SK-N-SH treated with all-trans-retinoic acid at 6 μM for 48 hours (cell line): ENCODE measurements around the gene SEMA3F.

Source experiments
- ATAC-seq: fragments of 200-7000 bp; cut with Tn5 transposase; 3 replicates; pipeline ENCODE4 v1.9.1; 2020; ENCODE audit warnings: mild to moderate bottlenecking, moderate library complexity
- ARNTL ChIP-seq: fragments of 450-650 bp; formaldehyde crosslinking; IDR thresholded peaks from 2 replicates; pipeline ENCODE4 v1.5.0; 2020; ENCODE audit warnings: low read depth, mild to moderate bottlenecking, moderate library complexity, borderline replicate concordance
- CSDC2 ChIP-seq: fragments of 250-450 bp; sonication (Bioruptor Pico); IDR thresholded peaks from 2 replicates; pipeline ENCODE4 v1.5.0; 2020; ENCODE audit warnings: mild to moderate bottlenecking, moderate library complexity
- ISL1 ChIP-seq: fragments of 250-450 bp; sonication (Bioruptor Pico); IDR thresholded peaks from 2 replicates; pipeline ENCODE4 v2.1.2; 2022; ENCODE audit warnings: mild to moderate bottlenecking, moderate library complexity
- OSR1 ChIP-seq: fragments of 250-450 bp; sonication (Bioruptor Pico); IDR thresholded peaks from 2 replicates; pipeline ENCODE4 v1.8.0; 2022; ENCODE audit warnings: moderate library complexity, mild to moderate bottlenecking, inconsistent platforms
- PPARA ChIP-seq: fragments of 250-450 bp; sonication (Bioruptor Pico); IDR thresholded peaks from 2 replicates; pipeline ENCODE4 v1.5.0; 2020; ENCODE audit warnings: mild to moderate bottlenecking, borderline replicate concordance
- RARB ChIP-seq: fragments of 250-450 bp; sonication (Bioruptor Pico); IDR thresholded peaks from 2 replicates; pipeline ENCODE4 v1.8.0; 2021; ENCODE audit warnings: mild to moderate bottlenecking, moderate library complexity
- SNAI2 ChIP-seq: fragments of 250-450 bp; sonication (Bioruptor Pico); IDR thresholded peaks from 2 replicates; pipeline ENCODE4 v1.5.0; 2020; ENCODE audit warnings: mild to moderate bottlenecking, moderate library complexity
- TCF4 ChIP-seq: fragments of 250-450 bp; sonication (Bioruptor Pico); IDR thresholded peaks from 2 replicates; pipeline ENCODE4 v1.8.0; 2021; ENCODE audit warnings: mild to moderate bottlenecking, moderate library complexity, borderline replicate concordance
- TOX ChIP-seq: fragments of 250-450 bp; sonication (Bioruptor Pico); IDR thresholded peaks from 2 replicates; pipeline ENCODE4 v1.8.0; 2021; ENCODE audit warnings: mild to moderate bottlenecking, moderate library complexity, borderline replicate concordance
- ZC3H10 ChIP-seq: fragments of 250-450 bp; sonication (Bioruptor Pico); IDR thresholded peaks from 2 replicates; pipeline ENCODE4 v1.5.1; 2021; ENCODE audit warnings: mild to moderate bottlenecking, moderate library complexity
- ZNF565 ChIP-seq: fragments of 450-650 bp; formaldehyde crosslinking; conservative IDR thresholded peaks from 2 replicates; pipeline ENCODE4 v1.5.0; 2020; ENCODE audit warnings: low read depth, mild to moderate bottlenecking, moderate library complexity
- ZNF70 ChIP-seq: fragments of 450-650 bp; formaldehyde crosslinking; IDR thresholded peaks from 2 replicates; pipeline ENCODE4 v1.5.0; 2020; ENCODE audit warnings: mild to moderate bottlenecking, moderate library complexity
- ZNF8 ChIP-seq: fragments of 450-650 bp; formaldehyde crosslinking; IDR thresholded peaks from 2 replicates; pipeline ENCODE4 v1.5.0; 2020; ENCODE audit warnings: mild to moderate bottlenecking, moderate library complexity
- TF ChIP-seq, protein P1 (sequence below): fragments of 250-450 bp; sonication (Bioruptor Pico); IDR thresholded peaks from 2 replicates; pipeline ENCODE4 v1.8.0; 2020; ENCODE audit warnings: mild to moderate bottlenecking, moderate library complexity, borderline replicate concordance
- TF ChIP-seq, protein P2 (sequence below): fragments of 250-450 bp; sonication (Bioruptor Pico); IDR thresholded peaks from 2 replicates; pipeline ENCODE4 v1.5.1; 2020; ENCODE audit warnings: low read depth, mild to moderate bottlenecking, moderate library complexity
- TF ChIP-seq, protein P3 (sequence below): fragments of 250-450 bp; sonication (Bioruptor Pico); IDR thresholded peaks from 2 replicates; pipeline ENCODE4 v1.5.0; 2020; ENCODE audit warnings: mild to moderate bottlenecking, moderate library complexity
- TF ChIP-seq, protein P4 (sequence below): fragments of 250-450 bp; sonication (Bioruptor Pico); IDR thresholded peaks from 2 replicates; pipeline ENCODE4 v1.5.1; 2021; ENCODE audit warnings: mild to moderate bottlenecking, moderate library complexity

The SEMA3F gene

GRCh38 chr3:50237754-50238548 lies 82.8 kb downstream of the SEMA3F start:
- TF ChIP-seq, protein P1, sequence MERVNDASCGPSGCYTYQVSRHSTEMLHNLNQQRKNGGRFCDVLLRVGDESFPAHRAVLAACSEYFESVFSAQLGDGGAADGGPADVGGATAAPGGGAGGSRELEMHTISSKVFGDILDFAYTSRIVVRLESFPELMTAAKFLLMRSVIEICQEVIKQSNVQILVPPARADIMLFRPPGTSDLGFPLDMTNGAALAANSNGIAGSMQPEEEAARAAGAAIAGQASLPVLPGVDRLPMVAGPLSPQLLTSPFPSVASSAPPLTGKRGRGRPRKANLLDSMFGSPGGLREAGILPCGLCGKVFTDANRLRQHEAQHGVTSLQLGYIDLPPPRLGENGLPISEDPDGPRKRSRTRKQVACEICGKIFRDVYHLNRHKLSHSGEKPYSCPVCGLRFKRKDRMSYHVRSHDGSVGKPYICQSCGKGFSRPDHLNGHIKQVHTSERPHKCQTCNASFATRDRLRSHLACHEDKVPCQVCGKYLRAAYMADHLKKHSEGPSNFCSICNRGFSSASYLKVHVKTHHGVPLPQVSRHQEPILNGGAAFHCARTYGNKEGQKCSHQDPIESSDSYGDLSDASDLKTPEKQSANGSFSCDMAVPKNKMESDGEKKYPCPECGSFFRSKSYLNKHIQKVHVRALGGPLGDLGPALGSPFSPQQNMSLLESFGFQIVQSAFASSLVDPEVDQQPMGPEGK, result peak; percentile 46; the same call in 1 of the 2 replicates
- TF ChIP-seq CSDC2 (CRISPR knock-in tag), result no peak
- peak; percentile 73 for ATAC-seq

DNA sequence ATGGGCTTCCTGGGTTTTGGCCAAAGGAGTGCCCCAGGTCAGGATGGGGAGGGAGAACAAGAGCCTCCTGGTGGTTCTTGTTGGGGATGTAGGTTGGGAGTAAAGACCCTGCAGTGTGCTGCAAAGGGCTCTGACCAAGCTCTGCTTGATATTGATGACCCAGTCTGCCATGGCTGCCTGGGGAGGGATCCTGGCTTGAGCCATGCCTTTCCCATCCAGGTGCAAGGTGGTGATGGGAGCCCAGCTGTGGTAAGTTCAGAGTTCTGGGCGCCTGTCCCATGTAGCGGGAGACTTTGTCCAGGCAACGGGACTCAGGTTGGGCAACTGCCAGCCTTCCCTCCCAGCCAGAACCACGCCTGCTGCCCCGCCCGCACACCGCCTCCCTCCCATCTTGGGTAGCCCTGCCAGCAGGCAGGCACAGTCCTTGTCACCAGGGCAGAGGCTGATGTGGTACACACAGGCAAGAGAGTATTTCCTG lies 83.5 kb downstream of the SEMA3F start:
- ATAC-seq, result no peak
- no peak for TF ChIP-seq ZC3H10 (CRISPR knock-in tag)
- no peak for TF ChIP-seq ARNTL (CRISPR knock-in tag)
- TF ChIP-seq RARB, result no peak
- no peak for TF ChIP-seq ZNF565
- TF ChIP-seq, protein P2, sequence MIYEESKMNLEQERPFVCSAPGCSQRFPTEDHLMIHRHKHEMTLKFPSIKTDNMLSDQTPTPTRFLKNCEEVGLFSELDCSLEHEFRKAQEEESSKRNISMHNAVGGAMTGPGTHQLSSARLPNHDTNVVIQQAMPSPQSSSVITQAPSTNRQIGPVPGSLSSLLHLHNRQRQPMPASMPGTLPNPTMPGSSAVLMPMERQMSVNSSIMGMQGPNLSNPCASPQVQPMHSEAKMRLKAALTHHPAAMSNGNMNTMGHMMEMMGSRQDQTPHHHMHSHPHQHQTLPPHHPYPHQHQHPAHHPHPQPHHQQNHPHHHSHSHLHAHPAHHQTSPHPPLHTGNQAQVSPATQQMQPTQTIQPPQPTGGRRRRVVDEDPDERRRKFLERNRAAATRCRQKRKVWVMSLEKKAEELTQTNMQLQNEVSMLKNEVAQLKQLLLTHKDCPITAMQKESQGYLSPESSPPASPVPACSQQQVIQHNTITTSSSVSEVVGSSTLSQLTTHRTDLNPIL (CRISPR knock-in tag), result no peak
- no peak for TF ChIP-seq TOX
- no peak for TF ChIP-seq OSR1 (CRISPR knock-in tag)
- TF ChIP-seq TCF4, result no peak
- no peak for TF ChIP-seq PPARA (CRISPR knock-in tag)
- no peak for TF ChIP-seq ZNF8 (CRISPR knock-in tag)
- TF ChIP-seq ZNF70 (CRISPR knock-in tag), result no peak
- TF ChIP-seq, protein P1, result no peak
- TF ChIP-seq ISL1 (CRISPR knock-in tag), result no peak
- TF ChIP-seq, protein P3, sequence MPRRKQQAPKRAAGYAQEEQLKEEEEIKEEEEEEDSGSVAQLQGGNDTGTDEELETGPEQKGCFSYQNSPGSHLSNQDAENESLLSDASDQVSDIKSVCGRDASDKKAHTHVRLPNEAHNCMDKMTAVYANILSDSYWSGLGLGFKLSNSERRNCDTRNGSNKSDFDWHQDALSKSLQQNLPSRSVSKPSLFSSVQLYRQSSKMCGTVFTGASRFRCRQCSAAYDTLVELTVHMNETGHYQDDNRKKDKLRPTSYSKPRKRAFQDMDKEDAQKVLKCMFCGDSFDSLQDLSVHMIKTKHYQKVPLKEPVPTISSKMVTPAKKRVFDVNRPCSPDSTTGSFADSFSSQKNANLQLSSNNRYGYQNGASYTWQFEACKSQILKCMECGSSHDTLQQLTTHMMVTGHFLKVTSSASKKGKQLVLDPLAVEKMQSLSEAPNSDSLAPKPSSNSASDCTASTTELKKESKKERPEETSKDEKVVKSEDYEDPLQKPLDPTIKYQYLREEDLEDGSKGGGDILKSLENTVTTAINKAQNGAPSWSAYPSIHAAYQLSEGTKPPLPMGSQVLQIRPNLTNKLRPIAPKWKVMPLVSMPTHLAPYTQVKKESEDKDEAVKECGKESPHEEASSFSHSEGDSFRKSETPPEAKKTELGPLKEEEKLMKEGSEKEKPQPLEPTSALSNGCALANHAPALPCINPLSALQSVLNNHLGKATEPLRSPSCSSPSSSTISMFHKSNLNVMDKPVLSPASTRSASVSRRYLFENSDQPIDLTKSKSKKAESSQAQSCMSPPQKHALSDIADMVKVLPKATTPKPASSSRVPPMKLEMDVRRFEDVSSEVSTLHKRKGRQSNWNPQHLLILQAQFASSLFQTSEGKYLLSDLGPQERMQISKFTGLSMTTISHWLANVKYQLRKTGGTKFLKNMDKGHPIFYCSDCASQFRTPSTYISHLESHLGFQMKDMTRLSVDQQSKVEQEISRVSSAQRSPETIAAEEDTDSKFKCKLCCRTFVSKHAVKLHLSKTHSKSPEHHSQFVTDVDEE (CRISPR knock-in tag), result no peak
- TF ChIP-seq, protein P4, sequence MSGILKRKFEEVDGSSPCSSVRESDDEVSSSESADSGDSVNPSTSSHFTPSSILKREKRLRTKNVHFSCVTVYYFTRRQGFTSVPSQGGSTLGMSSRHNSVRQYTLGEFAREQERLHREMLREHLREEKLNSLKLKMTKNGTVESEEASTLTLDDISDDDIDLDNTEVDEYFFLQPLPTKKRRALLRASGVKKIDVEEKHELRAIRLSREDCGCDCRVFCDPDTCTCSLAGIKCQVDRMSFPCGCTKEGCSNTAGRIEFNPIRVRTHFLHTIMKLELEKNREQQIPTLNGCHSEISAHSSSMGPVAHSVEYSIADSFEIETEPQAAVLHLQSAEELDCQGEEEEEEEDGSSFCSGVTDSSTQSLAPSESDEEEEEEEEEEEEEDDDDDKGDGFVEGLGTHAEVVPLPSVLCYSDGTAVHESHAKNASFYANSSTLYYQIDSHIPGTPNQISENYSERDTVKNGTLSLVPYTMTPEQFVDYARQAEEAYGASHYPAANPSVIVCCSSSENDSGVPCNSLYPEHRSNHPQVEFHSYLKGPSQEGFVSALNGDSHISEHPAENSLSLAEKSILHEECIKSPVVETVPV (CRISPR knock-in tag), result no peak
- TF ChIP-seq SNAI2 (CRISPR knock-in tag), result no peak
